ENCODE data around the gene PARVB. TPM values are rescaled to one million over a fixed set of nuclear protein-coding genes. Genes with fewer than 3 reads are reported as not detected.

Gene PARVB
- polyA plus RNA-seq, 1 donor (not counting 4 experiments of a cell fraction or from before 2014, with no cell fraction given) = 10.5 TPM

GRCh38 chr22:44143579-44143978 is 119.5 kb downstream of the PARVB start:
- Histone ChIP-seq H3K4me2 (ENCODE audit: control insufficient read depth, extremely low read depth, insufficient read depth, low read depth, low read length) (no peak overlapping the region), H3K27me3 (ENCODE audit: control insufficient read depth, extremely low read depth, insufficient read depth, low read length) (peaks cover 21% of the 10 kb centered on the region), H3K9ac (ENCODE audit: control insufficient read depth, extremely low read depth, insufficient read depth, low read length) (no peak overlapping the region), H2AFZ (ENCODE audit: control insufficient read depth, low read length) (no peak overlapping the region), H3K9me1 (ENCODE audit: control insufficient read depth, extremely low read depth, insufficient read depth, low read length) (no peaks in the 10 kb centered on the region), H3K4me3 (ENCODE audit: control insufficient read depth in 2 of 3, extremely low read depth in 1 of 3, insufficient read depth in 2 of 3, low read depth in 1 of 3, low read length in 3 of 3) (no peak overlapping the region), H3K36me3 (ENCODE audit: control insufficient read depth in 2 of 2, extremely low read depth in 1 of 2, insufficient read depth in 2 of 2, low read length in 2 of 2) (no peaks in the 10 kb centered on the region), H3K9me3 (ENCODE audit: control insufficient read depth, low read depth, low read length) (no peaks in the 10 kb centered on the region), H3K79me2 (ENCODE audit: control insufficient read depth, insufficient read depth, low read length) (no peaks in the 10 kb centered on the region), H3K4me1 (ENCODE audit: control insufficient read depth, extremely low read depth, insufficient read depth, low read length) (no peaks in the 10 kb centered on the region), H4K20me1 (ENCODE audit: control insufficient read depth, extremely low read depth, insufficient read depth, low read length) (no peaks in the 10 kb centered on the region), H3K27ac (ENCODE audit: control insufficient read depth, insufficient read depth, low read length) (no peak overlapping the region)
- DNase-seq (ENCODE audit: low read depth, low spot score) (no peak), FAIRE-seq (no peak)
- TF ChIP-seq, protein P1, sequence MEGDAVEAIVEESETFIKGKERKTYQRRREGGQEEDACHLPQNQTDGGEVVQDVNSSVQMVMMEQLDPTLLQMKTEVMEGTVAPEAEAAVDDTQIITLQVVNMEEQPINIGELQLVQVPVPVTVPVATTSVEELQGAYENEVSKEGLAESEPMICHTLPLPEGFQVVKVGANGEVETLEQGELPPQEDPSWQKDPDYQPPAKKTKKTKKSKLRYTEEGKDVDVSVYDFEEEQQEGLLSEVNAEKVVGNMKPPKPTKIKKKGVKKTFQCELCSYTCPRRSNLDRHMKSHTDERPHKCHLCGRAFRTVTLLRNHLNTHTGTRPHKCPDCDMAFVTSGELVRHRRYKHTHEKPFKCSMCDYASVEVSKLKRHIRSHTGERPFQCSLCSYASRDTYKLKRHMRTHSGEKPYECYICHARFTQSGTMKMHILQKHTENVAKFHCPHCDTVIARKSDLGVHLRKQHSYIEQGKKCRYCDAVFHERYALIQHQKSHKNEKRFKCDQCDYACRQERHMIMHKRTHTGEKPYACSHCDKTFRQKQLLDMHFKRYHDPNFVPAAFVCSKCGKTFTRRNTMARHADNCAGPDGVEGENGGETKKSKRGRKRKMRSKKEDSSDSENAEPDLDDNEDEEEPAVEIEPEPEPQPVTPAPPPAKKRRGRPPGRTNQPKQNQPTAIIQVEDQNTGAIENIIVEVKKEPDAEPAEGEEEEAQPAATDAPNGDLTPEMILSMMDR (optimal IDR thresholded peaks at IDR 0.05 in 1 of 3, IDR thresholded peaks at IDR 0.05 in 1 of 3, conservative IDR thresholded peaks at IDR 0.05 in 1 of 3; ENCODE audit: extremely low read depth in 1 of 3, insufficient read depth in 2 of 3, low read length in 3 of 3) = no peak
- no peak for TF ChIP-seq EZH2 (IDR thresholded peaks at IDR 0.05; ENCODE audit: low read length)
- dilution Hi-C loops (cut with MboI; ENCODE audit: extremely low pct_ligation_motif_present, low sequenced_read_pairs) = no loop called here

- FAIRE-seq = no peak
- dilution Hi-C loops (cut with MboI; ENCODE audit: extremely low pct_ligation_motif_present, low sequenced_read_pairs) = no loop called here
Observed at GRCh38 chr22:44144046-44144569, 120.0 kb downstream of the PARVB start.

More at GRCh38 chr22:44144046-44144569, 120.0 kb downstream of the PARVB start:
- Histone ChIP-seq H3K9me1 (ENCODE audit: control insufficient read depth, extremely low read depth, insufficient read depth, low read length) (no peaks in the 10 kb centered on the region), H3K27me3 (ENCODE audit: control insufficient read depth, extremely low read depth, insufficient read depth, low read length) (peaks cover 22% of the 10 kb centered on the region), H4K20me1 (ENCODE audit: control insufficient read depth, extremely low read depth, insufficient read depth, low read length) (no peaks in the 10 kb centered on the region), H3K9ac (ENCODE audit: control insufficient read depth, extremely low read depth, insufficient read depth, low read length) (no peak overlapping the region), H3K4me3 (ENCODE audit: control insufficient read depth in 2 of 3, extremely low read depth in 1 of 3, insufficient read depth in 2 of 3, low read depth in 1 of 3, low read length in 3 of 3) (no peak overlapping the region), H3K79me2 (ENCODE audit: control insufficient read depth, insufficient read depth, low read length) (no peaks in the 10 kb centered on the region), H3K27ac (ENCODE audit: control insufficient read depth, insufficient read depth, low read length) (no peak overlapping the region), H3K9me3 (ENCODE audit: control insufficient read depth, low read depth, low read length) (no peaks in the 10 kb centered on the region), H3K36me3 (ENCODE audit: control insufficient read depth in 2 of 2, extremely low read depth in 1 of 2, insufficient read depth in 2 of 2, low read length in 2 of 2) (no peaks in the 10 kb centered on the region), H3K4me1 (ENCODE audit: control insufficient read depth, extremely low read depth, insufficient read depth, low read length) (no peaks in the 10 kb centered on the region), H2AFZ (ENCODE audit: control insufficient read depth, low read length) (no peak overlapping the region), H3K4me2 (ENCODE audit: control insufficient read depth, extremely low read depth, insufficient read depth, low read depth, low read length) (no peak overlapping the region)
- TF ChIP-seq EZH2 (IDR thresholded peaks at IDR 0.05; ENCODE audit: low read length) = no peak
- TF ChIP-seq, protein P1 (optimal IDR thresholded peaks at IDR 0.05 in 1 of 3, IDR thresholded peaks at IDR 0.05 in 1 of 3, conservative IDR thresholded peaks at IDR 0.05 in 1 of 3; ENCODE audit: extremely low read depth in 1 of 3, insufficient read depth in 2 of 3, low read length in 3 of 3) = no peak
- no peak for DNase-seq (ENCODE audit: low read depth, low spot score)
